Measurements from ENCODE around the gene PLXND1. TPM values are rescaled to one million over a fixed set of nuclear protein-coding genes. Genes with fewer than 3 reads are reported as not detected.
"Not testable (repeated sequence)": the region's sequence is repeated elsewhere in the genome, so short reads cannot be mapped to it uniquely, and the experiment has no call there.

The PLXND1 gene
- total RNA-seq, 1 donor from 2014 or later: 96.5 TPM

- no peak for DNase-seq (ENCODE audit: extremely low spot score in 2 of 2)
- peak overlapping the region; percentile 71 for H3K27ac ChIP-seq
- no peaks in the 10 kb centered on the region for H3K36me3 ChIP-seq
- H3K9me3 ChIP-seq: no peaks in the 10 kb centered on the region
- intact Hi-C loops (cut with DNase I): loop anchor here (5.0 kb wide), 1 partner anchor 120 kb away; no protein-coding TSS in a partner anchor
- no peak overlapping the region for H3K4me3 ChIP-seq
- H3K4me1 ChIP-seq: peaks cover 62% of the 10 kb centered on the region
- TF ChIP-seq POLR2AphosphoS5 (IDR thresholded peaks at IDR 0.05; ENCODE audit: insufficient read depth in 1 of 2, low read depth in 1 of 2) (peak in 1 of 2 donors; percentile 20), CTCF (IDR thresholded peaks at IDR 0.05) (no peak)
- no peaks in the 10 kb centered on the region for H3K27me3 ChIP-seq
These were observed 6.3 kb upstream of the PLXND1 start for GRCh38 chr3:129612534-129613366.

GRCh38 chr3:129611812-129612533 is 5.5 kb upstream of the PLXND1 start:
- Histone ChIP-seq H3K4me1 (peaks cover 69% of the 10 kb centered on the region), H3K36me3 (no peaks in the 10 kb centered on the region), H3K4me3 (no peak overlapping the region), H3K27ac (peak overlapping the region; percentile 71), H3K27me3 (no peaks in the 10 kb centered on the region), H3K9me3 (no peaks in the 10 kb centered on the region)
- TF ChIP-seq CTCF (IDR thresholded peaks at IDR 0.05) (no peak), POLR2A (IDR thresholded peaks at IDR 0.05) (no peak), POLR2AphosphoS5 (IDR thresholded peaks at IDR 0.05; ENCODE audit: insufficient read depth in 1 of 2, low read depth in 1 of 2) (peak in 1 of 2 donors; percentile 42)
- intact Hi-C loops (cut with DNase I): loop anchor here (5.0 kb wide), 1 partner anchor 120 kb away; no protein-coding TSS in a partner anchor
- DNase-seq (ENCODE audit: extremely low spot score in 2 of 2): no peak

GRCh38 chr3:129611446-129611800 is 4.9 kb upstream of the PLXND1 start:
- TF ChIP-seq CTCF (IDR thresholded peaks at IDR 0.05) (no peak), POLR2AphosphoS5 (IDR thresholded peaks at IDR 0.05; ENCODE audit: insufficient read depth in 1 of 2, low read depth in 1 of 2) (no peak), POLR2A (IDR thresholded peaks at IDR 0.05) (no peak)
- intact Hi-C loops (cut with DNase I): loop anchor here (5.0 kb wide), 1 partner anchor 119 kb away; no protein-coding TSS in a partner anchor
- Histone ChIP-seq H3K9me3 (no peaks in the 10 kb centered on the region), H3K36me3 (no peaks in the 10 kb centered on the region), H3K27ac (peak overlapping the region; percentile 71), H3K4me3 (no peak overlapping the region), H3K27me3 (no peaks in the 10 kb centered on the region), H3K4me1 (peaks cover 67% of the 10 kb centered on the region)
- no peak for DNase-seq (ENCODE audit: extremely low spot score in 2 of 2)

- Histone ChIP-seq H3K27ac (peak overlapping the region; percentile 71), H3K4me1 (peaks cover 62% of the 10 kb centered on the region)
- not testable (repeated sequence) for H3K9me3 ChIP-seq; DNase-seq (ENCODE audit: extremely low spot score in 2 of 2); H3K27me3 ChIP-seq; H3K36me3 ChIP-seq; H3K4me3 ChIP-seq
- intact Hi-C loops (cut with DNase I): loop anchor here (5.0 kb wide), 1 partner anchor 119 kb away; no protein-coding TSS in a partner anchor
These were observed 4.4 kb upstream of the PLXND1 start for GRCh38 chr3:129610794-129611445.

- Histone ChIP-seq H3K27ac (peak overlapping the region; percentile 1), H3K4me1 (peaks cover 56% of the 10 kb centered on the region), H3K27me3 (no peaks in the 10 kb centered on the region), H3K36me3 (no peaks in the 10 kb centered on the region), H3K4me3 (no peak overlapping the region), H3K9me3 (no peaks in the 10 kb centered on the region)
- intact Hi-C loops (cut with DNase I): loop anchor here (5.0 kb wide), 1 partner anchor 118 kb away; no protein-coding TSS in a partner anchor
- DNase-seq (ENCODE audit: extremely low spot score in 2 of 2): no peak
- TF ChIP-seq POLR2A (IDR thresholded peaks at IDR 0.05): no peak
- TF ChIP-seq POLR2AphosphoS5 (IDR thresholded peaks at IDR 0.05; ENCODE audit: insufficient read depth in 1 of 2, low read depth in 1 of 2): no peak
- TF ChIP-seq CTCF (IDR thresholded peaks at IDR 0.05): no peak
These were observed 3.8 kb upstream of the PLXND1 start for GRCh38 chr3:129610276-129610675.
